Measurements from ENCODE around the gene AUTS2.

AUTS2 gene

DNA sequence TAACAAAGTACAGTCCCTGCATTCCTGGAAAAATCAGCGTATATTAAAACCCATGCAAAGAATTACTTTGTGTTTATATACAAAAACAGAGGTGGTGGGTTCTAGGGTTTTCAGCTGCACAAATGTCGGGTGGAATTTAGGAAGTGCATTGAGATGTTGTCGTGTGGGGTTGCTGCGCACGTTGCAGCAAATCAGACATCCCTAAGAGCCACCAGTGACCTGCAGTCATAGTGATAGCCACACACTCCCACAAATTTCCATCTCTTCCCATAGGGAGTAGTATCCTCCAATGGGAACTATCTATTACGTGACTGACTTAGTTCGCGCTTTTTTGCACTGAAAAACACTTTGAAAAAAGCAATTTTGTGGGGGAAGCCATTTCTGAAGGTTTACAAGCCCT, 1158.5 kb downstream of the AUTS2 start:
- H3K4me2 ChIP-seq (ENCODE audit: low read depth, low read length, poor library complexity, severe bottlenecking) = no peak overlapping the region
- H3K4me3 ChIP-seq (ENCODE audit: insufficient read depth, low read length, poor library complexity, severe bottlenecking) = no peak overlapping the region
- H3K9ac ChIP-seq (ENCODE audit: low read length) = no peak overlapping the region
- no peaks in the 10 kb centered on the region for H3F3A ChIP-seq (ENCODE audit: insufficient read depth)
- H2AFZ ChIP-seq (ENCODE audit: low read depth, low read length, severe bottlenecking) = no peak overlapping the region
- H3K27me3 ChIP-seq (ENCODE audit: low read length) = no peaks in the 10 kb centered on the region
- peaks cover 5% of the 10 kb centered on the region; the same call in 1 of the 2 replicates for H4K20me1 ChIP-seq (ENCODE audit: low read depth, low read length)
- H3K36me3 ChIP-seq (ENCODE audit: low read length) = no peaks in the 10 kb centered on the region
- TF ChIP-seq, protein P1, sequence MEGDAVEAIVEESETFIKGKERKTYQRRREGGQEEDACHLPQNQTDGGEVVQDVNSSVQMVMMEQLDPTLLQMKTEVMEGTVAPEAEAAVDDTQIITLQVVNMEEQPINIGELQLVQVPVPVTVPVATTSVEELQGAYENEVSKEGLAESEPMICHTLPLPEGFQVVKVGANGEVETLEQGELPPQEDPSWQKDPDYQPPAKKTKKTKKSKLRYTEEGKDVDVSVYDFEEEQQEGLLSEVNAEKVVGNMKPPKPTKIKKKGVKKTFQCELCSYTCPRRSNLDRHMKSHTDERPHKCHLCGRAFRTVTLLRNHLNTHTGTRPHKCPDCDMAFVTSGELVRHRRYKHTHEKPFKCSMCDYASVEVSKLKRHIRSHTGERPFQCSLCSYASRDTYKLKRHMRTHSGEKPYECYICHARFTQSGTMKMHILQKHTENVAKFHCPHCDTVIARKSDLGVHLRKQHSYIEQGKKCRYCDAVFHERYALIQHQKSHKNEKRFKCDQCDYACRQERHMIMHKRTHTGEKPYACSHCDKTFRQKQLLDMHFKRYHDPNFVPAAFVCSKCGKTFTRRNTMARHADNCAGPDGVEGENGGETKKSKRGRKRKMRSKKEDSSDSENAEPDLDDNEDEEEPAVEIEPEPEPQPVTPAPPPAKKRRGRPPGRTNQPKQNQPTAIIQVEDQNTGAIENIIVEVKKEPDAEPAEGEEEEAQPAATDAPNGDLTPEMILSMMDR (IDR thresholded peaks at IDR 0.05; ENCODE audit: insufficient read depth, low read length, poor library complexity, severe bottlenecking) = no peak
- no peak for TF ChIP-seq EZH2phosphoT487 (conservative IDR thresholded peaks at IDR 0.05; ENCODE audit: low read length)
- no peaks in the 10 kb centered on the region for H3K79me2 ChIP-seq (ENCODE audit: insufficient read depth, low read length)
- H3K9me3 ChIP-seq (ENCODE audit: insufficient read depth, low read length) = no peaks in the 10 kb centered on the region
- H3K27ac ChIP-seq (ENCODE audit: low read depth, low read length) = no peak overlapping the region
- H3K9me2 ChIP-seq (replicated peaks; ENCODE audit: insufficient read depth, low read length) = no peaks in the 10 kb centered on the region

DNA sequence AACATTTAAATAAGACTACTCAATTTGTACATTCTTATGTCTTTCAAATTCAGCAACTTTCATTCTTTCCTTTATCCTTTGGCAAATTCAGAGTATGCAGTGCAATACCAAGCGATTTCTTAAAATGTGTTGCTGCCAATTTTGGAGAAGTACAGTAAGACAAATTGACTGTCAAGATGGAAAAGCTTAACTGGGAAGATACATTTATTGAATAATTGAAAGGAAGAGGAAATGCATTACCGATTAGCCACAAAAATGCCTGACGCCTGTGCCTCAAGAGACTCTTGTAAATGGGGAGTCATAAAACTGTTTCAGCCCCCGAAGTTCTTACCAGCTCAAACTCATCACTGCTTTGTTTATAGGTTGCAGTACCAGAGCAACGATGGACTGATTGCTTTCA, 1160.4 kb downstream of the AUTS2 start:
- no peaks in the 10 kb centered on the region for H3K9me3 ChIP-seq (ENCODE audit: insufficient read depth, low read length)
- no peak overlapping the region for H3K4me2 ChIP-seq (ENCODE audit: low read depth, low read length, poor library complexity, severe bottlenecking)
- no peak overlapping the region for H3K27ac ChIP-seq (ENCODE audit: low read depth, low read length)
- no peak for TF ChIP-seq EZH2phosphoT487 (conservative IDR thresholded peaks at IDR 0.05; ENCODE audit: low read length)
- TF ChIP-seq, protein P1 (IDR thresholded peaks at IDR 0.05; ENCODE audit: insufficient read depth, low read length, poor library complexity, severe bottlenecking) = no peak
- H3K36me3 ChIP-seq (ENCODE audit: low read length) = no peaks in the 10 kb centered on the region
- H3K79me2 ChIP-seq (ENCODE audit: insufficient read depth, low read length) = no peaks in the 10 kb centered on the region
- H2AFZ ChIP-seq (ENCODE audit: low read depth, low read length, severe bottlenecking) = no peak overlapping the region
- H3K9ac ChIP-seq (ENCODE audit: low read length) = no peak overlapping the region
- no peaks in the 10 kb centered on the region for H3F3A ChIP-seq (ENCODE audit: insufficient read depth)
- peaks cover 5% of the 10 kb centered on the region; the same call in 1 of the 2 replicates for H4K20me1 ChIP-seq (ENCODE audit: low read depth, low read length)
- no peaks in the 10 kb centered on the region for H3K27me3 ChIP-seq (ENCODE audit: low read length)
- H3K4me3 ChIP-seq (ENCODE audit: insufficient read depth, low read length, poor library complexity, severe bottlenecking) = no peak overlapping the region
- H3K9me2 ChIP-seq (replicated peaks; ENCODE audit: insufficient read depth, low read length) = no peaks in the 10 kb centered on the region

DNA sequence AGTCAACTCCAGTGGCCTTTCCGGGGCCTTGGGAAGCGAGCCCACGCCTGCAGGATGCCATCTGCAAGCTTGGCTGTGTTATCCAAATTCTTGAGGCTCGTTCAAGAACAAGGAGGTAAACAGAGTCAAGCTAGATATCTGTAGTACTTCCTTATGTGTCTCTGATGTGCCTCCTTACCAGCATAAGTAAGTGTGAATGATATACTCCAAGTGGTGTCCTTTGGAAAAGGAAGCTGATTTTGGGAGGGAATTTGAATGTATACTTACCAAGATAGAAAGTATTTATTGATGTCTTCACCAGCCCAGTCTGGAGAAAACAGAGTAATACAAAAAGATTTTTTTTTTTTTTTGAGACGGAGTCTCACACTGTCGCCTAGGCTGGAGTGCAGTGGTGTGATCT, 1161.4 kb downstream of the AUTS2 start:
- Histone ChIP-seq H3K27me3 (ENCODE audit: low read length) (no peaks in the 10 kb centered on the region), H3K79me2 (ENCODE audit: insufficient read depth, low read length) (no peaks in the 10 kb centered on the region), H4K20me1 (ENCODE audit: low read depth, low read length) (peaks cover 5% of the 10 kb centered on the region; the same call in 1 of the 2 replicates)

More for the DNA sequence above, 1161.4 kb downstream of the AUTS2 start:
- Histone ChIP-seq H3K4me3 (ENCODE audit: insufficient read depth, low read length, poor library complexity, severe bottlenecking) (no peak overlapping the region), H2AFZ (ENCODE audit: low read depth, low read length, severe bottlenecking) (no peak overlapping the region), H3K36me3 (ENCODE audit: low read length) (no peaks in the 10 kb centered on the region), H3K27ac (ENCODE audit: low read depth, low read length) (no peak overlapping the region), H3K9me2 (replicated peaks; ENCODE audit: insufficient read depth, low read length) (no peaks in the 10 kb centered on the region), H3K4me2 (ENCODE audit: low read depth, low read length, poor library complexity, severe bottlenecking) (no peak overlapping the region), H3K9ac (ENCODE audit: low read length) (no peak overlapping the region), H3F3A (ENCODE audit: insufficient read depth) (no peaks in the 10 kb centered on the region), H3K9me3 (ENCODE audit: insufficient read depth, low read length) (no peaks in the 10 kb centered on the region)
- TF ChIP-seq, protein P1 (IDR thresholded peaks at IDR 0.05; ENCODE audit: insufficient read depth, low read length, poor library complexity, severe bottlenecking) = no peak
- no peak for TF ChIP-seq EZH2phosphoT487 (conservative IDR thresholded peaks at IDR 0.05; ENCODE audit: low read length)

Measured in SU-DHL-6 (cell line).